Measurements from ENCODE around the gene IPO9.

- TF ChIP-seq CTCF (conservative IDR thresholded peaks at IDR 0.05; ENCODE audit: low read depth, low read length) = no peak
- TF ChIP-seq RCOR1 (IDR thresholded peaks at IDR 0.05; ENCODE audit: insufficient replicate concordance, low read length) = no peak
Observed at GRCh38 chr1:201904579-201904978, 75.6 kb downstream of the IPO9 start.
